K562 (cell line): Measurements from ENCODE around the gene CEP250. TPM values are rescaled to one million over a fixed set of nuclear protein-coding genes. Genes with fewer than 3 reads are reported as not detected.

Source experiments
- AFF1 ChIP-seq, 2 experiments: fragments of 450-650 bp; IDR thresholded peaks; 2 replicates each; pipeline ENCODE4 v1.6.1; 2018; ENCODE audit warnings: mild to moderate bottlenecking in 2 of 2, low read depth in 1 of 2; ENCODE audit not compliant: partially characterized antibody in 2 of 2
- ARID1B ChIP-seq: fragments of 450-650 bp; IDR thresholded peaks from 2 replicates; pipeline ENCODE4 v1.6.1; 2016; ENCODE audit warnings: antibody characterized with exemption, mild to moderate bottlenecking, inconsistent platforms
- CBX5 ChIP-seq: IDR thresholded peaks from 2 replicates; pipeline ENCODE4 v1.6.1; 2014; ENCODE audit warnings: low read depth, borderline replicate concordance
- CEBPZ ChIP-seq: fragments of 150-350 bp; IDR thresholded peaks from 2 replicates; pipeline ENCODE4 v1.6.1; 2014; ENCODE audit warnings: low read depth, mild to moderate bottlenecking, low read length, borderline replicate concordance
- CREB1 ChIP-seq, 2 experiments: sonication (generic) in 1 of 2; formaldehyde crosslinking in 1 of 2; IDR thresholded peaks; 2 replicates each; pipeline versions ENCODE4 v1.6.1 to v1.8.0; 2012 to 2022; ENCODE audit warnings: inconsistent platforms in 1 of 2, mild to moderate bottlenecking in 1 of 2, missing genetic modification reagents in 1 of 2, moderate library complexity in 1 of 2
- CREB5 ChIP-seq: fragments of 250-450 bp; sonication (Bioruptor Pico); IDR thresholded peaks from 2 replicates; pipeline ENCODE4 v1.5.0; 2020; ENCODE audit warnings: mild to moderate bottlenecking
- ETV1 ChIP-seq: fragments of 450-650 bp; conservative IDR thresholded peaks from 2 replicates; pipeline ENCODE4 v1.6.1; 2016; ENCODE audit warnings: missing genetic modification characterization, control low read depth, low read depth, missing compliant biosample characterization
- PHF20 ChIP-seq: fragments of 450-650 bp; IDR thresholded peaks from 2 replicates; pipeline ENCODE4 v1.6.1; 2018; ENCODE audit not compliant: partially characterized antibody
- PHF8 ChIP-seq: fragments of 200-600 bp; sonication (generic); IDR thresholded peaks from 2 replicates; pipeline ENCODE4 v1.6.1; 2012; ENCODE audit warnings: mixed run types, mild to moderate bottlenecking, inconsistent platforms, low read length, moderate library complexity, borderline replicate concordance
- RFX5 ChIP-seq: IDR thresholded peaks from 2 replicates; pipeline ENCODE4 v1.6.1; 2011; ENCODE audit warnings: low read depth, mild to moderate bottlenecking, improper control_type of control experiment, low read length
- SAFB2 ChIP-seq: fragments of 200-400 bp; formaldehyde crosslinking; IDR thresholded peaks from 2 replicates; pipeline ENCODE4 v1.6.1; 2018; ENCODE audit warnings: borderline replicate concordance, low read length, low read depth, moderate library complexity; ENCODE audit not compliant: severe bottlenecking
- TCF7L2 ChIP-seq: fragments of 150-350 bp; IDR thresholded peaks from 2 replicates; pipeline ENCODE4 v1.6.1; 2016; ENCODE audit warnings: low read depth, mild to moderate bottlenecking, low read length, moderate library complexity
- TEAD2 ChIP-seq: fragments of 450-650 bp; IDR thresholded peaks from 2 replicates; pipeline ENCODE4 v1.6.1; 2016; ENCODE audit warnings: missing genetic modification characterization, control low read depth, missing compliant biosample characterization
- ZKSCAN1 ChIP-seq: fragments of 150-350 bp; IDR thresholded peaks from 2 replicates; pipeline ENCODE4 v1.6.1; 2016; ENCODE audit warnings: low read depth, low read length
- ZMIZ1 ChIP-seq, 2 experiments: fragments of 150-350 bp in 1 of 2; IDR thresholded peaks; 2 replicates each; pipeline ENCODE4 v1.6.1; 2012 to 2016; ENCODE audit warnings: low read depth in 2 of 2, low read length in 2 of 2, mild to moderate bottlenecking in 1 of 2, moderate library complexity in 1 of 2
- ZNF507 ChIP-seq: conservative IDR thresholded peaks from 2 replicates; pipeline ENCODE4 v1.6.1; 2017; ENCODE audit warnings: missing genetic modification characterization, missing compliant biosample characterization
- polyA plus RNA-seq, 8 experiments: library from polyadenylated mRNA; depleted of rRNA in 4 of 8; stranded (reverse) in 5 of 8; unstranded in 3 of 8; fragments of >200 nt; fragmentation: Nextera tagmentation in 2 of 8; fragmentation: Illumina TruSeq in 1 of 8; extraction: Ambion mirVana in 2 of 8; extraction: Trizol in 1 of 8; gene quantifications; 2 replicates each; pipeline versions ENCODE4 v1.2.1 to v1.2.3, GENCODE V29; 2011 to 2014; ENCODE audit warnings: inconsistent platforms in 1 of 8, missing spikeins in 1 of 8
- total RNA-seq, 7 experiments: library from RNA; depleted of rRNA in 6 of 7; stranded (reverse); fragments of >200 nt in 6 of 7; fragmentation: Illumina TruSeq in 2 of 7; extraction: Trizol in 2 of 7; gene quantifications; 2 replicates each; pipeline versions ENCODE4 v1.2.1 to v1.2.3, GENCODE V29; 2011 to 2021; ENCODE audit warnings: low replicate concordance in 1 of 7

CEP250 gene
- total and polyA plus RNA-seq, 9 of the 15 experiments (the other 6 are each of a cell fraction or from before 2014, with no cell fraction given) = 2.5 to 41.9 (median 20.5) TPM

- TF ChIP-seq AFF1 (IDR thresholded peaks at IDR 0.05; ENCODE audit: low read depth in 1 of 2, partially characterized antibody in 2 of 2) = no peak
- TF ChIP-seq ZKSCAN1 = no peak
- TF ChIP-seq RFX5 = no peak
- TF ChIP-seq CREB5 (CRISPR knock-in tag) = no peak
- no peak for TF ChIP-seq ARID1B
- TF ChIP-seq ZNF507 (tag) = no peak
- TF ChIP-seq SAFB2 = no peak
- no peak for TF ChIP-seq ZMIZ1 (IDR thresholded peaks at IDR 0.05; ENCODE audit: low read depth in 2 of 2, low read length in 2 of 2)
- TF ChIP-seq PHF20 = no peak
- no peak for TF ChIP-seq PHF8
- no peak for TF ChIP-seq CBX5
- no peak for TF ChIP-seq CREB1 (IDR thresholded peaks at IDR 0.05)
- no peak for TF ChIP-seq CREB1 (CRISPR knock-in tag; IDR thresholded peaks at IDR 0.05)
- no peak for TF ChIP-seq CEBPZ
- TF ChIP-seq TEAD2 (tag) = no peak
- TF ChIP-seq ETV1 (tag) = no peak
- TF ChIP-seq TCF7L2 = no peak
Observed at GRCh38 chr20:35552914-35553313, 97.5 kb downstream of the CEP250 start (continued).
